ENCODE results near the gene CDX1. TPM values are rescaled to one million over a fixed set of nuclear protein-coding genes. Genes with fewer than 3 reads are reported as not detected.

Gene CDX1
- total RNA-seq, 1 experiment from 2014 or later, result not detected

DNA sequence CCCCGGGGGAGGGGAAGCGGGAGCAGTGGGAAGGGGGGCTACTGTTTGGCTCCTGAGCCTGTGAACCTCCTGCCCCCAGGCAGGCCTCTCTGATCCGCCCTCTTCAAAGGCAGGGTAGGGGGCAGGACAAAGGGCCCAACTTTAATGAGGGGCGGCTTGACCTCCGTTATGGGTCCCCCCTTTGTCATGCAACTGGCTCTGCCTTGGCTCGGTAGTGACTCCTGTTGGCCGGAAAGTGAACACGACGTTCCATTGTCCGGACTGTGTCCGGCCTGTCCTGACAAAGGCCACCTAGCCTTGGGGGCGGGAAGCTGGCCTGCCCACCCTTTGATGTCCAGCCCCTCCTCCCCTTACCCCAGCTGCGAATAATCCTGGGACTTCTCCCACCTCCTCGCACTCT lies 1.3 kb downstream of the CDX1 start:
- Histone ChIP-seq H3K4me2 (ENCODE audit: low read length) (no peak overlapping the region), H3K36me3 (ENCODE audit: low read depth, low read length) (no peaks in the 10 kb centered on the region), H3K4me3 (ENCODE audit: low read length) (no peak overlapping the region), H3K27me3 (ENCODE audit: low read length) (peaks cover 3% of the 10 kb centered on the region; the same call in 1 of the 2 replicates), H3K4me1 (ENCODE audit: insufficient read depth, low read length) (no peaks in the 10 kb centered on the region), H3F3A (ENCODE audit: low read length, unreplicated experiment) (no peaks in the 10 kb centered on the region), H3K9me3 (ENCODE audit: low read length) (no peaks in the 10 kb centered on the region), H4K20me1 (ENCODE audit: low read length) (no peaks in the 10 kb centered on the region), H2AFZ (ENCODE audit: low read length) (no peak overlapping the region), H3K9me2 (replicated peaks; ENCODE audit: low read length) (no peaks in the 10 kb centered on the region), H3K27ac (ENCODE audit: low read length) (no peak overlapping the region), H3K79me2 (ENCODE audit: low read length) (no peaks in the 10 kb centered on the region), H3K9ac (ENCODE audit: low read length) (no peak overlapping the region)
- CTCF ChIA-PET, result no interaction called here
- TF ChIP-seq EZH2phosphoT487 (IDR thresholded peaks at IDR 0.05; ENCODE audit: borderline replicate concordance, low read length), result no peak
- TF ChIP-seq EZH2 (IDR thresholded peaks at IDR 0.05; ENCODE audit: low read length, unreplicated experiment), result no peak
- peak; percentile 39; the same call in 1 of the 2 replicates for TF ChIP-seq CTCF (conservative IDR thresholded peaks at IDR 0.05; ENCODE audit: low read depth, low read length)
- POLR2A ChIA-PET (ENCODE audit: unreplicated experiment), result interaction anchor here (0.6 kb wide), 1 partner anchor 100 kb away, joined by 5 read pairs; no protein-coding TSS in a partner anchor
- intact Hi-C loops (cut with micrococcal nuclease), result no loop called here
- no TSS peak for BruUV-seq (replicated peaks)
- DNase-seq (no peak), ATAC-seq (no peak)

DNA sequence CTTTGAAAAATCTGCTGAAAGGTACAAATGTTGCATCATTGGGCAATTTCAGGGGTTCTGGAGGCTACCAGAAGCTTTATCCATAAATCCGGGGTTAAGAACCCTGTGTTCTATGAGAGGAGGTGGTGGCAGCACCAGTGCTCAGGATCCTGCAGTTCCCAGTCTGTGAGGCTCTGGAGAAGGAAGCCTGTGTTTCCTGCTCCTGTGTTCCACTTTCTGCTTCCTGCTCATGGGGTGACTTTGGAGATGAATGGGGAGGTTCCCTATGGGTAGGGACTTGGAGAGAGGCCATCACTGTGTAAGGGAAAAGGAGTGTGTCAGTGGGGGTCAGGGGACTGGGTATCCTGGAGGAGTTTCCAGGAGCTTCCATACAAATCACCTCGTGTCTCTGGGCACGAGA lies 2.3 kb downstream of the CDX1 start:
- Histone ChIP-seq H3K4me1 (ENCODE audit: insufficient read depth, low read length) (no peaks in the 10 kb centered on the region), H3K27me3 (ENCODE audit: low read length) (peaks cover 3% of the 10 kb centered on the region; the same call in 1 of the 2 replicates), H3K9ac (ENCODE audit: low read length) (no peak overlapping the region), H3K9me2 (replicated peaks; ENCODE audit: low read length) (no peaks in the 10 kb centered on the region), H4K20me1 (ENCODE audit: low read length) (no peaks in the 10 kb centered on the region), H3K36me3 (ENCODE audit: low read depth, low read length) (no peaks in the 10 kb centered on the region), H3K4me2 (ENCODE audit: low read length) (no peak overlapping the region), H3K79me2 (ENCODE audit: low read length) (no peaks in the 10 kb centered on the region), H3F3A (ENCODE audit: low read length, unreplicated experiment) (no peaks in the 10 kb centered on the region), H3K4me3 (ENCODE audit: low read length) (no peak overlapping the region), H3K9me3 (ENCODE audit: low read length) (no peaks in the 10 kb centered on the region), H2AFZ (ENCODE audit: low read length) (no peak overlapping the region), H3K27ac (ENCODE audit: low read length) (no peak overlapping the region)
- TF ChIP-seq EZH2 (IDR thresholded peaks at IDR 0.05; ENCODE audit: low read length, unreplicated experiment), result no peak
- TF ChIP-seq EZH2phosphoT487 (IDR thresholded peaks at IDR 0.05; ENCODE audit: borderline replicate concordance, low read length), result no peak
- TF ChIP-seq CTCF (conservative IDR thresholded peaks at IDR 0.05; ENCODE audit: low read depth, low read length), result no peak
- no TSS peak for BruUV-seq (replicated peaks)
- no peak for DNase-seq
- POLR2A ChIA-PET (ENCODE audit: unreplicated experiment), result no interaction called here
- intact Hi-C loops (cut with micrococcal nuclease), result no loop called here
- ATAC-seq, result no peak
- CTCF ChIA-PET, result no interaction called here

- H3K9me2 ChIP-seq (replicated peaks; ENCODE audit: low read length), result no peaks in the 10 kb centered on the region
- DNase-seq (no peak), ATAC-seq (no peak)
- no peaks in the 10 kb centered on the region for H3F3A ChIP-seq (ENCODE audit: low read length, unreplicated experiment)
- no peak overlapping the region for H3K9ac ChIP-seq (ENCODE audit: low read length)
- POLR2A ChIA-PET (ENCODE audit: unreplicated experiment), result no interaction called here
- H3K4me2 ChIP-seq (ENCODE audit: low read length), result no peak overlapping the region
- no peaks in the 10 kb centered on the region for H3K79me2 ChIP-seq (ENCODE audit: low read length)
- H3K4me1 ChIP-seq (ENCODE audit: insufficient read depth, low read length), result no peaks in the 10 kb centered on the region
- H2AFZ ChIP-seq (ENCODE audit: low read length), result no peak overlapping the region
- CTCF ChIA-PET, result interaction anchor here (0.7 kb wide), 2 partner anchors 23 to 505 kb away, joined by 3 read pairs; no protein-coding TSS in a partner anchor
- H4K20me1 ChIP-seq (ENCODE audit: low read length), result no peaks in the 10 kb centered on the region
- TF ChIP-seq EZH2phosphoT487 (IDR thresholded peaks at IDR 0.05; ENCODE audit: borderline replicate concordance, low read length), result no peak
- TF ChIP-seq CTCF (conservative IDR thresholded peaks at IDR 0.05; ENCODE audit: low read depth, low read length), result no peak
- TF ChIP-seq EZH2 (IDR thresholded peaks at IDR 0.05; ENCODE audit: low read length, unreplicated experiment), result no peak
- intact Hi-C loops (cut with micrococcal nuclease), result no loop called here
- H3K36me3 ChIP-seq (ENCODE audit: low read depth, low read length), result no peaks in the 10 kb centered on the region
- H3K4me3 ChIP-seq (ENCODE audit: low read length), result no peak overlapping the region
- peaks cover 3% of the 10 kb centered on the region; the same call in 1 of the 2 replicates for H3K27me3 ChIP-seq (ENCODE audit: low read length)
- H3K9me3 ChIP-seq (ENCODE audit: low read length), result no peaks in the 10 kb centered on the region
- H3K27ac ChIP-seq (ENCODE audit: low read length), result no peak overlapping the region
- BruUV-seq (replicated peaks), result no TSS peak
Measured at GRCh38 chr5:150172145-150172544, 5.6 kb downstream of the CDX1 start.
